SH-SY5Y (cell line): ENCODE results near the gene PEF1.

Experiments
- GATA2 ChIP-seq: IDR thresholded peaks from 2 replicates; pipeline ENCODE4 v1.6.1; 2011; ENCODE audit warnings: mild to moderate bottlenecking, low read depth, low read length
- GATA3 ChIP-seq: IDR thresholded peaks from 2 replicates; pipeline ENCODE4 v1.6.1; 2011; ENCODE audit warnings: low read depth, mild to moderate bottlenecking, low read length, moderate library complexity

DNA sequence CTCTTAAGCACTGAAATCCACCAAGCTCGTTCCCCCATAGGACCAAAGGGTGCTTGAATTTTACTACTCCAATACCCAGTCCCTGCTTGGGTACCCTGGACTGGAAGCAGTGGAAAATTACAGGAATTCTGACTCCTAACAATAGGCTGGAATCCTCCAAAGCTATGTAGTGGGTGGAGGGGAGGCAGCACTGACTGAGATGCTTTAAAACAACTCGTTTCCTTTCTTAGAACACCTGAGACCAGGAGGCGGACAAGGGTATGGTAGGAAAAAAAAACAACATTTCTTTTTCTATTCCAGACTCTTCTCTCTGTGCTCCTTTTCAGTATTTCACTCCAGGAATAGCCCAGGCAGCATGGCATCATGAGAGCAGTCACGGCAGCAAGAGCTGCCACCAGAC, 2.3 kb downstream of the PEF1 start:
- TF ChIP-seq GATA2: no peak
- no peak for TF ChIP-seq GATA3
